Measurements from ENCODE around the gene RAMP3. TPM values are rescaled to one million over a fixed set of nuclear protein-coding genes. Genes with fewer than 3 reads are reported as not detected.
"Not testable (repeated sequence)": the region's sequence is repeated elsewhere in the genome, so short reads cannot be mapped to it uniquely, and the experiment has no call there.

Gene RAMP3, protein sequence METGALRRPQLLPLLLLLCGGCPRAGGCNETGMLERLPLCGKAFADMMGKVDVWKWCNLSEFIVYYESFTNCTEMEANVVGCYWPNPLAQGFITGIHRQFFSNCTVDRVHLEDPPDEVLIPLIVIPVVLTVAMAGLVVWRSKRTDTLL
- polyA plus RNA-seq = 5.1 TPM
- long read RNA-seq, donor 1, partial matches to known transcripts = 0 of 1 reads
- long read RNA-seq, donor 1, other reads (novel, unspliced or antisense) = 0 of 1 reads
- long read RNA-seq, donor 2, partial matches to known transcripts = 0 of 4 reads
- long read RNA-seq, donor 2, other reads (novel, unspliced or antisense) = 0 of 4 reads
- long read RNA-seq, donor 3, partial matches to known transcripts = 0 of 1 reads
- long read RNA-seq, donor 3, other reads (novel, unspliced or antisense) = 0 of 1 reads
- long read RNA-seq, donor 4 = 0 reads
- long read RNA-seq, donor 5, partial matches to known transcripts = 0 of 2 reads
- long read RNA-seq, donor 5, other reads (novel, unspliced or antisense) = 0 of 2 reads
- long read RNA-seq, donor 6, partial matches to known transcripts = 0 of 1 reads
- long read RNA-seq, donor 6, other reads (novel, unspliced or antisense) = 0 of 1 reads
- long read RNA-seq, donor 7, partial matches to known transcripts = 0 of 1 reads
- long read RNA-seq, donor 7, other reads (novel, unspliced or antisense) = 0 of 1 reads
- long read RNA-seq, donor 8, partial matches to known transcripts = 0 of 1 reads
- long read RNA-seq, donor 8, other reads (novel, unspliced or antisense) = 0 of 1 reads
- long read RNA-seq, donor 9, transcript RAMP3-201 (3 exons, 1,323 nt) = major isoform, 9 of 9 reads
- long read RNA-seq, donor 9, partial matches to known transcripts = 0 of 9 reads
- long read RNA-seq, donor 9, other reads (novel, unspliced or antisense) = 0 of 9 reads
- long read RNA-seq, donor 10, transcript RAMP3-201 (3 exons, 1,323 nt) = major isoform, 5 of 5 reads
- long read RNA-seq, donor 10, partial matches to known transcripts = 0 of 5 reads
- long read RNA-seq, donor 10, other reads (novel, unspliced or antisense) = 0 of 5 reads
- long read RNA-seq, donor 11, partial matches to known transcripts = 0 of 1 reads
- long read RNA-seq, donor 11, other reads (novel, unspliced or antisense) = 0 of 1 reads

DNA sequence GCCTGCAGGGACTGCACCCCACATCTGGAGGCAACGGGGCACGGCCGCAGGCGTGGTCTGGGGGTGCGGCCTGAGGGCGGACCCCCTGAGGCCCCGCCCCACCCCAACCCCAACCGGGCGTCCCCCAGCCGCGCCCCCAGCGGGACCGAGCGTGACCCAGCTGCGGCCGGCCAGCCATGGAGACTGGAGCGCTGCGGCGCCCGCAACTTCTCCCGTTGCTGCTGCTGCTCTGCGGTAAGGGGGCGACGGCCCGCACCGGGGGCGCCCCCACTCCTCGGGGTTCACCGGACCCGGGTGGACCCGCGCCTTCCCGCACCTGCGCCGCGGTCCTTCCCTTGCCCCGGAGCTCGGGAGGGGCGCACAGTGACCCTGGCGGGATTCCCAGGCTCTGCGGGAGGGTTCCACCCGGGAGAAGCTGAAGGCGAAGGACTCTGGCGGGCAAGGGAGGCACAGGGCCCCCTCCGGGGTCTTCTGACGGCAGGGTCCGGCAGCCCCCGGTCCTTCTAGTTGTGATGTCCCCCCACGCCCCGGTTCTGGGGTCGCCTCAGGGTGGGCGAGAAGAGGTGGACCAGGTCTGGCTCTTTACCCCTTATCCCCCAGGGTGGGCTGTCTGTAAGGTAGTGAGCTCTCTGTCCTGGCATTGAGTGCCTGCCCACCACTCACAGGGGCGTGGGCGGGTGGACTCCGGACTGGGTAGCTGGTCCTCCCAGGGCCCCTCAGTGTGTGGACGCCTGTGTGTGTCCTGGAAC lies at the start of gene RAMP3:
TSS of gene RAMP3 (plus strand) at position 139 of the 749 bp plus-strand sequence. CDS start at position 177, 38 bp downstream.
- H3K4me3 ChIP-seq (ENCODE audit: low read length) = no peak within 1 kb of the TSS
- no peaks in the 10 kb centered on the region for H3K36me3 ChIP-seq (ENCODE audit: control insufficient read depth, insufficient read depth, low read length)
- peaks cover 2% of the 10 kb centered on the region for H3K4me1 ChIP-seq (ENCODE audit: control insufficient read depth, insufficient read depth, low read length)
- H3K27ac ChIP-seq (ENCODE audit: low read length) = no peak within 1 kb of the TSS
- no peak for DNase-seq
- WGBS (ENCODE audit: insufficient coverage, low lambda C conversion rate) = no CpG with 5 or more reads among the region's 56 CpGs
- H3K27me3 ChIP-seq (ENCODE audit: control insufficient read depth, insufficient read depth, low read length) = peaks cover 43% of the 10 kb centered on the region
- no peaks in the 10 kb centered on the region for H3K9me3 ChIP-seq (ENCODE audit: control insufficient read depth, low read depth, low read length)

DNA sequence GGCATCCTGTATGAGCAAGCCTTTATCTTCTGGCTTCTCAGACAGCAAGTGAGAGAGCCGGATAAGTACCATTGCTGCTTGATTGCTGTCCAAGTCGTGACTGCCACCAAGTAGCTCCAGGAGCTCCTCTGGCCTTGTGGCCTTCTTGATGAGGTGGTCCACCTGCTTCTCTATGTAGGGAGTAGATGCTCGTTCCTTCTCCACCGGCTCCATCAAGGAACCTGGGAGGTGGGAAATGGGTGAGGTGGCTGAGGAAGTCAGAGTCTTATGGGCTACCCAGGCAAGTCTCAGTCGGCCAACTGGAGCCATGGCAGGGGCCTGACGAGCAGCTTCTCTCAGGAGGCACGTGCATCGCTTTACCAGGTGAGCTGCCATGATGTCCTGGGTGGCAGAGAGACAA lies 48.7 kb upstream of the RAMP3 start:
- Histone ChIP-seq H3K27ac (ENCODE audit: low read length) (no peak overlapping the region), H3K9me3 (ENCODE audit: control insufficient read depth, low read depth, low read length) (no peaks in the 10 kb centered on the region), H3K27me3 (ENCODE audit: control insufficient read depth, insufficient read depth, low read length) (no peaks in the 10 kb centered on the region), H3K4me3 (ENCODE audit: low read length) (no peak overlapping the region), H3K4me1 (ENCODE audit: control insufficient read depth, insufficient read depth, low read length) (peaks cover 8% of the 10 kb centered on the region), H3K36me3 (ENCODE audit: control insufficient read depth, insufficient read depth, low read length) (peaks cover 50% of the 10 kb centered on the region)
- DNase-seq = no peak
- no CpG with 5 or more reads among the region's 8 CpGs for WGBS (ENCODE audit: insufficient coverage, low lambda C conversion rate)

DNA sequence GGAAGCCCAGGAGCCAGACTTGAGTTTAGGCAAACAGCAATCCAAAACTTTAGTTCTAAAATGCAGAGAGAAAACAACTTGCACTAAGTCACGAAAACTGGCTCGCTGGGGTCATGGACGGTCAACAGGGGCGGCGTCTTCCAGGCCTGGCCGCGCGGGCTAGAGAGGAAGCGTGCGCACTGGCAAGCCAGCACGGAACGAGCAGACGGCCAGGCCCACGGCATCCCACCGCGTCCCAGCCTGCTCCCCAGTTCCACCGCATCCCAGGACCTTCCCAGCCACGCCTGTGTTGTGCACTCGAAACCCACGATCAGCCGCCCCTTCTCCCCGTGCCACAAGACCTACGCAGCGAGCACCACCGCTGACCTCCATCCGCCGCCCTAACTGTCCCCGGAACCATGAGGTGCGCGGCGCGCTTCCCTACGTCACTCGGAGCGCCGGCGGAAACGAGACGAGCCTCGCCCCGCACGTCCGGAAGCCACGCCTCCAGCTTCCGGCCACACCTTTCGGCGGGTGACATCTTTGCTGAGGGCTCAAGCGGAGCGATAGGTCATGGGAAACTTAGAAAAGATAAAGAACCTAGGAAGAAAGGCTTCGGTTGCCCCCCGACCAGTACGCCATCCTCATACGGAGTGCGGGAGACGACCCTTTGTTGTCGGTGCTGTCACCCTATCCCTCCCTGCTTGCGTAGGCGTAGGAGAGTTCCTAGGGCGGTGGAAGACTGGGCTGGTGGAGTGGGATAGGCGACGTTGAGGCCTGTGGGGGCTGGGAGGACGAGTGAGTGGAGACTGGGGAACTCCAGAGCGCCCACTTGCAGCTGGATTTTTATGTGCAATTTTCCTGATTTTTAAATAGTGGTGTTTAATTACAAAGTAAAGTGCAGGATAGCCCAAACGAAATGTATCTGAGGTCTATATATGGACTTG lies 46.0 kb upstream of the RAMP3 start, which contains the start of gene TBRG4:
TSS of gene TBRG4 (minus strand) at position 400 of the 926 bp plus-strand sequence. CDS start 2,460 bp downstream, outside the sequence.
- peak within 1 kb of the TSS; percentile 93 for H3K4me3 ChIP-seq (ENCODE audit: low read length)
- DNase-seq = peak; percentile 96 to 97
- H3K27me3 ChIP-seq (ENCODE audit: control insufficient read depth, insufficient read depth, low read length) = no peaks in the 10 kb centered on the region
- H3K27ac ChIP-seq (ENCODE audit: low read length) = peak within 1 kb of the TSS; percentile 99
- peaks cover 11% of the 10 kb centered on the region for H3K4me1 ChIP-seq (ENCODE audit: control insufficient read depth, insufficient read depth, low read length)
- WGBS (ENCODE audit: insufficient coverage, low lambda C conversion rate) = 0% methylated on average over 1 of the region's 64 CpGs
- H3K9me3 ChIP-seq (ENCODE audit: control insufficient read depth, low read depth, low read length) = no peaks in the 10 kb centered on the region
- peaks cover 23% of the 10 kb centered on the region for H3K36me3 ChIP-seq (ENCODE audit: control insufficient read depth, insufficient read depth, low read length)

DNA sequence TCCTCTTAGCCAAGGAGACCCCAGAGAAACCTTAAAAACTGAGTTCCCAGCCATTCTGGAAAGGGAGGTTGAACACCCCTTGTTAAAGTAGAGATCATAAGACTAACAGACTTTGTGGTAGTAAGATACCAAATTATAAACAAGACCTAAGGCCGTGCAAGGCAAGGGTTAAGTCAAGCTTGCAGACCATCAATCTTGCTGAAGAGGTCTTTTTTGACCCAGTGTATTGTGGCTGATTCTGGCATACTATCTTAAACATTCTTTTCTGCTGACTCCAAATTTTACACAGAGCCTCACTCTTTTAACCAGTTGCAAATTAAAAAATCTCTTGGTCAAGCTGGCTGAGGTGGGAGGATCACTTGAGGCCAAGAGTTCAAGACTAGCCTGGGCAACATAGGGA lies 44.9 kb upstream of the RAMP3 start:
- Histone ChIP-seq H3K27ac (ENCODE audit: low read length) (peak overlapping the region; percentile 99), H3K4me1 (ENCODE audit: control insufficient read depth, insufficient read depth, low read length) (peaks cover 11% of the 10 kb centered on the region), H3K27me3 (ENCODE audit: control insufficient read depth, insufficient read depth, low read length) (no peaks in the 10 kb centered on the region), H3K9me3 (ENCODE audit: control insufficient read depth, low read depth, low read length) (no peaks in the 10 kb centered on the region), H3K4me3 (ENCODE audit: low read length) (no peak overlapping the region), H3K36me3 (ENCODE audit: control insufficient read depth, insufficient read depth, low read length) (peaks cover 14% of the 10 kb centered on the region)
- DNase-seq = no peak
- no CpG with 5 or more reads among the region's 1 CpG for WGBS (ENCODE audit: insufficient coverage, low lambda C conversion rate)

DNA sequence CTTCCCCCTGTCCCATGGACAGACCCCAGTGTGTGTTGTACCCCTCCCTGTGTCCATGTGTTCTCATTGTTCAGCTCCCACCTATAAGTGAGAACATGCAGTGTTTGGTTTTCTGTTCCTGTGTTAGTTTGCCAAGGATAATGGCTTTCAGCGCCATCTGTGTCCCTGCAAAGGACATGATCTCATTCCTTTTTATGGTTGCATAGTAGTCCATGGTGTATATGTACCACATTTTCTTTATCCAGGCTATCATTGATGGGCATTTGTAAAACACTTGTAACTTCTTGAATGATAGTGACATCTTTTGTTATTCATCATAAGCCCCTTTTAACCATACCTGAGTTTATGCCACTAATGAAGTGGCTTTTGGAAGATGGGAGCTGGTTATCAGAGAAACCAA lies 43.3 kb upstream of the RAMP3 start:
- not testable (repeated sequence) for H3K27me3 ChIP-seq (ENCODE audit: control insufficient read depth, insufficient read depth, low read length); H3K9me3 ChIP-seq (ENCODE audit: control insufficient read depth, low read depth, low read length); DNase-seq; H3K27ac ChIP-seq (ENCODE audit: low read length); H3K4me3 ChIP-seq (ENCODE audit: low read length); H3K4me1 ChIP-seq (ENCODE audit: control insufficient read depth, insufficient read depth, low read length); H3K36me3 ChIP-seq (ENCODE audit: control insufficient read depth, insufficient read depth, low read length)
- no CpG with 5 or more reads among the region's 1 CpG for WGBS (ENCODE audit: insufficient coverage, low lambda C conversion rate)

DNA sequence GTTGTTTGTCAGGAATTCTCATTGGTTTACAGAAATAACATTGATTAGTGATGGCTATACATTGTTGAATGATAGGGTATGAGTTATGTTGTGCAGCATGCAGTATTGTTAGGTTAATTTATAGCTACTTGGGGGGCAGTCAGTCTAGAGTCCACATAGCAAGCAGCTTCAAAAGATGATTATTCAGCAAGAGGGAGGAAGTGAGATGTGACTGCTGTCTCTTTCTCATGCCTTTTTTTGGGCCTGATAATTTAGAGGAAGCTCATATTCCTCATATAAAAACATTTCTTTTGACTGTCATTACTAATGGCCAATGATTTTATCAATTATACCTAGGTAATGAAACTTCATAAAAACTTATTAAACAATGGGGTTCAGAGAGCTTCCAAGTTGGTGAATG lies 42.7 kb upstream of the RAMP3 start:
- no peak overlapping the region for H3K27ac ChIP-seq (ENCODE audit: low read length)
- DNase-seq = peak; percentile 23 to 62
- no peak overlapping the region for H3K4me3 ChIP-seq (ENCODE audit: low read length)
- H3K4me1 ChIP-seq (ENCODE audit: control insufficient read depth, insufficient read depth, low read length) = peaks cover 7% of the 10 kb centered on the region
- no peaks in the 10 kb centered on the region for H3K27me3 ChIP-seq (ENCODE audit: control insufficient read depth, insufficient read depth, low read length)
- no peaks in the 10 kb centered on the region for H3K36me3 ChIP-seq (ENCODE audit: control insufficient read depth, insufficient read depth, low read length)
- no peaks in the 10 kb centered on the region for H3K9me3 ChIP-seq (ENCODE audit: control insufficient read depth, low read depth, low read length)

DNA sequence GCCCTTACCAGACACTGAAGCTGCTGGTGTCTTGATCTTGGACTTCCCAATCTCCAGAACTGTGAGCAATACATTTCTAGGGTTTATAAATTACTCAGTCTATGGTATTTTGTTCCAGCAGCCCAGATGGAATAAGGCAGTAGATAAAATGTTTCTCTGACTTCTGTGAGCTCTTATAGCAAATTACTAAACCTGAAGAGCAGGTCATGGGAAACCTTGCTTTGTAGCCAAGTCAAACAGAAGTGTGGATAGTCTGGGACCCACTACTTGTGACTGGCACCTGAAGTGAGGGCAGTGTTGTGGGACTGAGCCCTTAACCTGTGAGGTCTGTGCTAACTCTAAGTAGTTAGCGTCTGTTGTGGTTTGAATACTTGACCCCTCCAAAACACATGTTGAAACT lies 41.5 kb upstream of the RAMP3 start:
- Histone ChIP-seq H3K4me1 (ENCODE audit: control insufficient read depth, insufficient read depth, low read length) (peaks cover 3% of the 10 kb centered on the region), H3K27me3 (ENCODE audit: control insufficient read depth, insufficient read depth, low read length) (no peaks in the 10 kb centered on the region), H3K27ac (ENCODE audit: low read length) (no peak overlapping the region), H3K4me3 (ENCODE audit: low read length) (no peak overlapping the region), H3K36me3 (ENCODE audit: control insufficient read depth, insufficient read depth, low read length) (no peaks in the 10 kb centered on the region), H3K9me3 (ENCODE audit: control insufficient read depth, low read depth, low read length) (no peaks in the 10 kb centered on the region)
- no CpG with 5 or more reads among the region's 1 CpG for WGBS (ENCODE audit: insufficient coverage, low lambda C conversion rate)
- DNase-seq = no peak

DNA sequence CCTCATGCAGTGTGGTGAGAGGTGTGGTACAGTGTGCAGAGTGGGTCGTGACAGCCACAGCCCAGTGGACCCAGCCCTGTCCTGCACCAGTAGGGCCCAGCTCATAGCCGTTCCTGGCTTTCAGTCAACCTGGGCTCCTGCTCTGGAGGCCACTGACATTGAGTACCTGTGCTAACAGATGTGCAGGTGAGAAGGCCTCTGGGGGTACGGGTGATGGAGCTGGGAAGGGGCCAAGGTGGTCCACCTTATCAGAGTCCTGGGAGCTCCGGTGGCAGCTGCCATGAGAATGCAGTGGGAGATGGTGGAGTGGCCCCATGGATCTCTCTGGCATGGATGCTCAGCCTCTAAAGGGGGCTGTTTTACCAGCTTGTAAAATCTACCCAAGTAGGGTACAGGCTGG lies 40.0 kb upstream of the RAMP3 start:
- no CpG with 5 or more reads among the region's 4 CpGs for WGBS (ENCODE audit: insufficient coverage, low lambda C conversion rate)
- no peak for DNase-seq
- Histone ChIP-seq H3K9me3 (ENCODE audit: control insufficient read depth, low read depth, low read length) (no peaks in the 10 kb centered on the region), H3K36me3 (ENCODE audit: control insufficient read depth, insufficient read depth, low read length) (no peaks in the 10 kb centered on the region), H3K27ac (ENCODE audit: low read length) (no peak overlapping the region), H3K4me1 (ENCODE audit: control insufficient read depth, insufficient read depth, low read length) (peaks cover 3% of the 10 kb centered on the region), H3K4me3 (ENCODE audit: low read length) (no peak overlapping the region), H3K27me3 (ENCODE audit: control insufficient read depth, insufficient read depth, low read length) (no peaks in the 10 kb centered on the region)

DNA sequence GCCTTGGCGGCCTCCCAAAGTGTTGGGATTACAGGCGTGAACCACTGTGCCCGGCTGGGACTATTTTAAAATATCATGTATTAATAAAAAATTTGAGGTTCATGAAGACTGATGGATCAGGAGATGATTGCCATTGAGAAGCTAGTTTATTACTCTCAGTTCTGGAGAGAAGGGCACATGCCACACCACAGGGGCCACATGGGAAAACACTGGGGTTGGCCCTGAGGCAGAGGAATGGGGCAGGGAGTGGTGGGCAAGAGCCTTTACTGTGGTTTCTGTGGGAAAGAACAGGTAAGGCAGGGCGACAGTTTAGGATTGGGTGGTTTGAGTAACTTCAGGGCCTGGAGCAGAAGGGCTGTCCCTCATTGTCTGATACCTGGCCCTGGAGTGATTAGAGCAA lies 39.3 kb upstream of the RAMP3 start:
- H3K36me3 ChIP-seq (ENCODE audit: control insufficient read depth, insufficient read depth, low read length) = no peaks in the 10 kb centered on the region
- no peaks in the 10 kb centered on the region for H3K27me3 ChIP-seq (ENCODE audit: control insufficient read depth, insufficient read depth, low read length)
- no peak overlapping the region for H3K27ac ChIP-seq (ENCODE audit: low read length)
- H3K4me3 ChIP-seq (ENCODE audit: low read length) = no peak overlapping the region
- WGBS (ENCODE audit: insufficient coverage, low lambda C conversion rate) = no CpG with 5 or more reads among the region's 4 CpGs
- peaks cover 3% of the 10 kb centered on the region for H3K4me1 ChIP-seq (ENCODE audit: control insufficient read depth, insufficient read depth, low read length)
- H3K9me3 ChIP-seq (ENCODE audit: control insufficient read depth, low read depth, low read length) = no peaks in the 10 kb centered on the region
- no peak for DNase-seq

All from large intestine (tissue), 12 donors.